ENCODE data around the gene ACOT11. TPM values are rescaled to one million over a fixed set of nuclear protein-coding genes. Genes with fewer than 3 reads are reported as not detected.

Gene ACOT11
- total RNA-seq, 1 donor from 2014 or later = 1.6 TPM

- Mint-ChIP-seq H3K9me3 (no peaks in the 10 kb centered on the region), H3K27ac (no peak overlapping the region), H3K27me3 (peaks cover 10% of the 10 kb centered on the region)
These were observed 4.1 kb upstream of the ACOT11 start for GRCh38 chr1:54543729-54544496.

GRCh38 chr1:54545916-54546635 lies 2.0 kb upstream of the ACOT11 start:
- H3K9me3 Mint-ChIP-seq = no peaks in the 10 kb centered on the region
- DNase-seq = no peak
- H3K4me3 Mint-ChIP-seq = no peak overlapping the region
- intact Hi-C loops (cut with micrococcal nuclease) = no loop called here
- peaks cover 11% of the 10 kb centered on the region for H3K4me1 Mint-ChIP-seq
- peaks cover 7% of the 10 kb centered on the region for H3K27me3 Mint-ChIP-seq
- no peak overlapping the region for H3K27ac Mint-ChIP-seq
- H3K36me3 Mint-ChIP-seq (ENCODE audit: low read depth) = no peaks in the 10 kb centered on the region

More at GRCh38 chr1:54543729-54544496, 4.1 kb upstream of the ACOT11 start:
- H3K36me3 Mint-ChIP-seq (ENCODE audit: low read depth) = no peaks in the 10 kb centered on the region
- intact Hi-C loops (cut with micrococcal nuclease) = loop anchor here (2.0 to 5.0 kb wide), 4 partner anchors 47 to 492 kb away; partner anchors contain the start of genes TCEANC2, TMEM59 and TTC22
- no peak overlapping the region for H3K4me3 Mint-ChIP-seq
- DNase-seq = no peak
- H3K4me1 Mint-ChIP-seq = peaks cover 13% of the 10 kb centered on the region

GRCh38 chr1:54546651-54547401 lies 1.2 kb upstream of the ACOT11 start:
- peaks cover 8% of the 10 kb centered on the region for H3K4me1 Mint-ChIP-seq
- peaks cover 4% of the 10 kb centered on the region for H3K27me3 Mint-ChIP-seq
- H3K27ac Mint-ChIP-seq = no peak overlapping the region
- no peak overlapping the region for H3K4me3 Mint-ChIP-seq
- no peaks in the 10 kb centered on the region for H3K36me3 Mint-ChIP-seq (ENCODE audit: low read depth)
- intact Hi-C loops (cut with micrococcal nuclease) = no loop called here
- DNase-seq = no peak
- H3K9me3 Mint-ChIP-seq = no peaks in the 10 kb centered on the region

- no peaks in the 10 kb centered on the region for H3K4me1 Mint-ChIP-seq
- no peaks in the 10 kb centered on the region for H3K9me3 Mint-ChIP-seq
- H3K4me3 Mint-ChIP-seq = no peak overlapping the region
- DNase-seq = no peak
- H3K27me3 Mint-ChIP-seq = peaks cover 2% of the 10 kb centered on the region
- H3K27ac Mint-ChIP-seq = no peak overlapping the region
- H3K36me3 Mint-ChIP-seq (ENCODE audit: low read depth) = no peaks in the 10 kb centered on the region
- intact Hi-C loops (cut with micrococcal nuclease) = no loop called here
These were observed 489 bp downstream of the ACOT11 start for GRCh38 chr1:54548389-54549044.

GRCh38 chr1:54549181-54549924 lies 1.3 kb downstream of the ACOT11 start:
- intact Hi-C loops (cut with micrococcal nuclease) = no loop called here
- DNase-seq = no peak
- H3K4me1 Mint-ChIP-seq = no peaks in the 10 kb centered on the region
- H3K4me3 Mint-ChIP-seq = no peak overlapping the region
- no peaks in the 10 kb centered on the region for H3K36me3 Mint-ChIP-seq (ENCODE audit: low read depth)
- H3K27me3 Mint-ChIP-seq = peaks cover 3% of the 10 kb centered on the region
- H3K9me3 Mint-ChIP-seq = no peaks in the 10 kb centered on the region
- H3K27ac Mint-ChIP-seq = no peak overlapping the region

- no peaks in the 10 kb centered on the region for H3K4me1 Mint-ChIP-seq
- no peak for DNase-seq
- no peak overlapping the region for H3K4me3 Mint-ChIP-seq
- H3K27ac Mint-ChIP-seq = no peak overlapping the region
- no peaks in the 10 kb centered on the region for H3K36me3 Mint-ChIP-seq (ENCODE audit: low read depth)
- peaks cover 2% of the 10 kb centered on the region for H3K27me3 Mint-ChIP-seq
- intact Hi-C loops (cut with micrococcal nuclease) = no loop called here
- H3K9me3 Mint-ChIP-seq = no peaks in the 10 kb centered on the region
These were observed 3.9 kb downstream of the ACOT11 start for GRCh38 chr1:54551891-54552290.

- Mint-ChIP-seq H3K4me3 (no peak overlapping the region), H3K27ac (no peak overlapping the region), H3K9me3 (no peaks in the 10 kb centered on the region), H3K36me3 (ENCODE audit: low read depth) (no peaks in the 10 kb centered on the region), H3K27me3 (peaks cover 4% of the 10 kb centered on the region), H3K4me1 (no peaks in the 10 kb centered on the region)
- intact Hi-C loops (cut with micrococcal nuclease) = no loop called here
- DNase-seq = no peak
These were observed 5.7 kb downstream of the ACOT11 start for GRCh38 chr1:54553602-54554313.

GRCh38 chr1:54556110-54556509 lies 8.1 kb downstream of the ACOT11 start:
- Mint-ChIP-seq H3K9me3 (no peaks in the 10 kb centered on the region), H3K27ac (no peak overlapping the region), H3K27me3 (peaks cover 4% of the 10 kb centered on the region), H3K4me1 (no peaks in the 10 kb centered on the region), H3K36me3 (ENCODE audit: low read depth) (no peaks in the 10 kb centered on the region), H3K4me3 (no peak overlapping the region)
- no peak for DNase-seq
- intact Hi-C loops (cut with micrococcal nuclease) = no loop called here

- no peaks in the 10 kb centered on the region for H3K36me3 Mint-ChIP-seq (ENCODE audit: low read depth)
- no peaks in the 10 kb centered on the region for H3K9me3 Mint-ChIP-seq
- peaks cover 4% of the 10 kb centered on the region for H3K27me3 Mint-ChIP-seq
- no peak overlapping the region for H3K27ac Mint-ChIP-seq
- no peak overlapping the region for H3K4me3 Mint-ChIP-seq
- H3K4me1 Mint-ChIP-seq = no peaks in the 10 kb centered on the region
- intact Hi-C loops (cut with micrococcal nuclease) = no loop called here
- no peak for DNase-seq
These were observed 9.8 kb downstream of the ACOT11 start for GRCh38 chr1:54557671-54558355.

- intact Hi-C loops (cut with micrococcal nuclease) = no loop called here
- H3K4me3 Mint-ChIP-seq = no peak overlapping the region
- DNase-seq = no peak
- H3K9me3 Mint-ChIP-seq = no peaks in the 10 kb centered on the region
- no peaks in the 10 kb centered on the region for H3K36me3 Mint-ChIP-seq (ENCODE audit: low read depth)
- H3K4me1 Mint-ChIP-seq = no peaks in the 10 kb centered on the region
- H3K27ac Mint-ChIP-seq = no peak overlapping the region
- peaks cover 4% of the 10 kb centered on the region for H3K27me3 Mint-ChIP-seq
These were observed 10.5 kb downstream of the ACOT11 start for GRCh38 chr1:54558434-54559030.

GRCh38 chr1:54559111-54559548 lies 11.1 kb downstream of the ACOT11 start:
- H3K27ac Mint-ChIP-seq = no peak overlapping the region

GRCh38 chr1:54559771-54560231 lies 11.8 kb downstream of the ACOT11 start:
- Mint-ChIP-seq H3K36me3 (ENCODE audit: low read depth) (no peaks in the 10 kb centered on the region), H3K9me3 (no peaks in the 10 kb centered on the region), H3K27ac (no peak overlapping the region), H3K4me1 (no peaks in the 10 kb centered on the region), H3K27me3 (peaks cover 2% of the 10 kb centered on the region), H3K4me3 (no peak overlapping the region)
- intact Hi-C loops (cut with micrococcal nuclease) = no loop called here
- no peak for DNase-seq

More at GRCh38 chr1:54559111-54559548, 11.1 kb downstream of the ACOT11 start:
- intact Hi-C loops (cut with micrococcal nuclease) = no loop called here
- H3K4me3 Mint-ChIP-seq = no peak overlapping the region
- no peaks in the 10 kb centered on the region for H3K4me1 Mint-ChIP-seq
- no peak for DNase-seq
- peaks cover 2% of the 10 kb centered on the region for H3K27me3 Mint-ChIP-seq
- H3K9me3 Mint-ChIP-seq = no peaks in the 10 kb centered on the region
- H3K36me3 Mint-ChIP-seq (ENCODE audit: low read depth) = no peaks in the 10 kb centered on the region

Data from activated CD4-positive, alpha-beta T cell treated with anti-CD3 and anti-CD28 coated beads, Interleukin-2, amount 10 ng/mL, durations not matched to agents 24 days and 14 days (primary cell).